Thoracic aorta (tissue), 2 donors: Measurements from ENCODE around the gene STARD9. TPM values are rescaled to one million over a fixed set of nuclear protein-coding genes. Genes with fewer than 3 reads are reported as not detected.
A peak's percentile ranks its signal among the peaks of the same experiment; 100 is the strongest.

ENCODE experiments used
- ATAC-seq: fragments of 150-250 bp; one replicate; pipeline ENCODE4 v1.8.0; 2017; ENCODE audit warnings: low read depth; ENCODE audit not compliant: insufficient number of reproducible peaks, low FRiP score
- DNase-seq: peaks from one replicate; pipeline ENCODE4 v3.0.0-alpha.2; 2020; ENCODE audit warnings: low spot score
- H3K27ac ChIP-seq, 2 donors: fragments of 200-600 bp; sonication (generic); 1 replicate in 1 of 2; 2 replicates in 1 of 2; pipeline ENCODE4 v1.5.1; 2016; ENCODE audit warnings: mild to moderate bottlenecking in 2 of 2, moderate library complexity in 2 of 2
- H3K27me3 ChIP-seq: fragments of 200-600 bp; sonication (generic); replicated peaks from 2 replicates; pipeline ENCODE4 v1.6.0; 2016; ENCODE audit warnings: mild to moderate bottlenecking; ENCODE audit not compliant: insufficient read depth
- H3K36me3 ChIP-seq: fragments of 200-600 bp; sonication (generic); one replicate; pipeline ENCODE4 v1.5.1; 2016
- H3K4me1 ChIP-seq, 2 donors: fragments of 200-600 bp; sonication (generic); 1 replicate in 1 of 2; 2 replicates in 1 of 2; pipeline versions ENCODE4 v1.5.1 to v1.6.0; 2016; ENCODE audit warnings: low read depth in 2 of 2, mild to moderate bottlenecking in 1 of 2; ENCODE audit not compliant: control insufficient read depth in 1 of 2
- H3K4me3 ChIP-seq: fragments of 200-600 bp; sonication (generic); 2 replicates; pipeline ENCODE4 v1.5.1; 2016; ENCODE audit warnings: mild to moderate bottlenecking
- H3K9me3 ChIP-seq: fragments of 200-600 bp; sonication (generic); 2 replicates; pipeline ENCODE4 v1.5.1; 2016
- total RNA-seq, 2 donors: library from RNA; depleted of rRNA; stranded (reverse); fragments of >200 nt; gene quantifications; one replicate each; pipeline versions ENCODE4 v1.1.0 to v1.2.3, GENCODE V29; 2016
- TF ChIP-seq, protein P1 (sequence below): fragments of 200-600 bp; sonication (generic); IDR thresholded peaks from one replicate; pipeline ENCODE4 v1.5.1; 2019; ENCODE audit warnings: antibody characterized with exemption

Gene STARD9
- total RNA-seq, 2 donors from 2014 or later = 59.8 to 67.8 TPM

DNA sequence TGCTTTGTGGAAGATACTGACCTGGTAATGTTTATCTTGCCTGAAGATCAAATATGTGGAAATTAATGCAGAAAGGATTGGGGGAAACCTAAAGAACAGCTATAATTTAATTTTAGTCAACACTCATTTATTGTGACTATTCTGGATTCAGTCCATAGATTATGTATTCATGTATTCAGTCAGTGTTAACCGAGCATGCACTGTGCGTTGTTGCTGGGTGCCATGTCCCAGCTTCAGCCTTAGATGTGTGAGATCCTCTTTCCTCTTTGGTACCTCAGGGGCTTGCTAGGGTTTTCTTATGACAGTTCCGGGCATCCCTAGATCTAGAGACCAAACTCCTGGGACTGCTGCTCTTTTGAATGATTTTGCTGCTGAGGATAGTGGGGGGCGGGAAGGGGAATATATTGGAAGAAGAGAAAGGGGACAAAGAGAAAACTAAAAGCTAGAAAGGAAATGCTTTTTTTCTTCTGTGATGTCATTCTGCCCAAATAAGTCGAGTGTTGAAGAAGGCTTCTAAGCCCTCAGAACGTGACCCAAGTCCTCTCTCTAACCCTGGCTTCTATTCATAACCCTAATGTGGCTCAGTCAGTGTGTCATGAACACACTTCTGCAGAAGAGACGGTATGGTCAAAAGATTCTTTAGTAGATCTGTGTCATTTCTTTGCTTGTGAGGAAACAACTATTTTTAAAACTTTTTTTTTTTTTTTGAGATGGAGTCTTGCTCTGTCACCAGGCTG, 33.5 kb downstream of the STARD9 start:
- Histone ChIP-seq H3K27ac (no peak overlapping the region), H3K4me1 (peaks cover 15 to 28% of the 10 kb centered on the region in 2 donors), H3K9me3 (no peaks in the 10 kb centered on the region), H3K36me3 (no peaks in the 10 kb centered on the region), H3K27me3 (no peaks in the 10 kb centered on the region), H3K4me3 (no peak overlapping the region)
- TF ChIP-seq, protein P1, sequence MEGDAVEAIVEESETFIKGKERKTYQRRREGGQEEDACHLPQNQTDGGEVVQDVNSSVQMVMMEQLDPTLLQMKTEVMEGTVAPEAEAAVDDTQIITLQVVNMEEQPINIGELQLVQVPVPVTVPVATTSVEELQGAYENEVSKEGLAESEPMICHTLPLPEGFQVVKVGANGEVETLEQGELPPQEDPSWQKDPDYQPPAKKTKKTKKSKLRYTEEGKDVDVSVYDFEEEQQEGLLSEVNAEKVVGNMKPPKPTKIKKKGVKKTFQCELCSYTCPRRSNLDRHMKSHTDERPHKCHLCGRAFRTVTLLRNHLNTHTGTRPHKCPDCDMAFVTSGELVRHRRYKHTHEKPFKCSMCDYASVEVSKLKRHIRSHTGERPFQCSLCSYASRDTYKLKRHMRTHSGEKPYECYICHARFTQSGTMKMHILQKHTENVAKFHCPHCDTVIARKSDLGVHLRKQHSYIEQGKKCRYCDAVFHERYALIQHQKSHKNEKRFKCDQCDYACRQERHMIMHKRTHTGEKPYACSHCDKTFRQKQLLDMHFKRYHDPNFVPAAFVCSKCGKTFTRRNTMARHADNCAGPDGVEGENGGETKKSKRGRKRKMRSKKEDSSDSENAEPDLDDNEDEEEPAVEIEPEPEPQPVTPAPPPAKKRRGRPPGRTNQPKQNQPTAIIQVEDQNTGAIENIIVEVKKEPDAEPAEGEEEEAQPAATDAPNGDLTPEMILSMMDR = no peak
- ATAC-seq = no peak
- no peak for DNase-seq

DNA sequence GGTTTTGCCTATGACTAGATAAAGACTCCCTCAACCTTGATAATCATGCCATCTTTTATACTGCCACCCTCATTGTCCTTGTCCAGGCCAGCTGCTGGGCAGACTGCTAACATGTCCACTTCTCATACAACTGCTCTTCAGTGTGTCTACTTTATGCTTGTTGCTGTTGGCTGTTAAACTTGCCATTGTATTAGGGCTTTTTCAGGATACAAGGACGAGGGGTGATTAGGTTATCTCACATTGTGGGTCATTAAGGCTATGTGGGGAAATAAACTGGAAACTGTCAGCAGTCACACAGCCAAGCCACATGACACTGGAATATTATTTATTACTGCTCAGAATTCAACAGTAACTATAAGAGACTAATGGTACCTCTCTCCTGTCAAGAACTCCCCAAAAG, 36.1 kb downstream of the STARD9 start:
- Histone ChIP-seq H3K36me3 (no peaks in the 10 kb centered on the region), H3K4me3 (no peak overlapping the region), H3K9me3 (no peaks in the 10 kb centered on the region), H3K27ac (no peak overlapping the region), H3K4me1 (peaks cover 9 to 18% of the 10 kb centered on the region in 2 donors), H3K27me3 (no peaks in the 10 kb centered on the region)
- no peak for DNase-seq
- no peak for ATAC-seq
- TF ChIP-seq, protein P1 = no peak

DNA sequence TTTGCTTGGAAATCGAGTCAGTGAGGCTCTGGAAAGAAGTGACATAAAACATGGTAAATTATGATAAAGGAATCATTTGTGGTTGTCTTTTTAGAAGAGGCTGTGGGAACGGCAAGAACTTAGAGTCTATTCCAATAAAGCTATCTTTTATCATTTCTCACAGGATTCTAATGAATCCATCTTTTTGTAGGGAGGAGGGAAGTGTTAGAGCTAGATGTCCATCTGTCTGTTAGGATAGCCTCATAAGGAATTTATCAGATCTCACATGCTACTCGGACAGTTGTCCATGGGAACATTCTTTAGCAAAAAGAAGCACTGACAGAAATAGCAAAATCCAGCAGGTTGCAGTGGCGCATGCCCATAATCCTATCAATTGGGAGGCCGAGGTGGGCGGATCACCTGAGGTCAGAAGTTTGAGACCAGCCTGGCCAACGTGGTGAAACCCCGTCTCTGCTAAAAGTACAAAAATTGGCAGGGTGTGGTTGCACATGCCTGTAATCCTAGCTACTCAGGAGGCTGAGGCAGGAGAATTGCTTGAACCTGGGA, 37.0 kb downstream of the STARD9 start:
- no peak for ATAC-seq
- Histone ChIP-seq H3K4me3 (no peak overlapping the region), H3K27me3 (no peaks in the 10 kb centered on the region), H3K36me3 (no peaks in the 10 kb centered on the region), H3K9me3 (no peaks in the 10 kb centered on the region), H3K4me1 (peaks cover 9 to 18% of the 10 kb centered on the region in 2 donors), H3K27ac (no peak overlapping the region)
- DNase-seq = no peak
- TF ChIP-seq, protein P1 = no peak

DNA sequence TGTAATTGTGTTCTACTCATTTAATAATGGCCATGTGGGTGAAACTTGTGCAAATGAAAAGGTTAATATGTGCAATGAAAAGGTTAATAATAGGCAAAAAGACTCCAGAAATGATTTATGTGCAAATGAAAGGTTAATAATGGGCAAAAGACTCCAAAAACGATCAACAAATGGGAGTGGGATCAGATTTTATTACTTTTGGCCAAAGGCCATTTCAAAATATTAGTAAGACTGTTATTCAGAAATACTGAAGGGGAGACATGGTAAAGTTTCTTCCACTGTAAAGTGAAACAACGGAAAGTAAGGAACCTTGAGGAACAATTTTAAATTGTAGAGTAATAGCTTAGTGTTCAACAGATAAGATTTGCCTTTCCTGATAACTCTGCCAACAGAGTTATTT, 40.7 kb downstream of the STARD9 start:
- no peak for ATAC-seq
- DNase-seq = no peak
- Histone ChIP-seq H3K4me3 (peak overlapping the region; percentile 9), H3K9me3 (no peaks in the 10 kb centered on the region), H3K27ac (peak overlapping the region in 1 of 2 donors; percentile 14), H3K27me3 (no peaks in the 10 kb centered on the region), H3K4me1 (peaks cover 3 to 10% of the 10 kb centered on the region in 2 donors), H3K36me3 (no peaks in the 10 kb centered on the region)
- TF ChIP-seq, protein P1 = no peak

DNA sequence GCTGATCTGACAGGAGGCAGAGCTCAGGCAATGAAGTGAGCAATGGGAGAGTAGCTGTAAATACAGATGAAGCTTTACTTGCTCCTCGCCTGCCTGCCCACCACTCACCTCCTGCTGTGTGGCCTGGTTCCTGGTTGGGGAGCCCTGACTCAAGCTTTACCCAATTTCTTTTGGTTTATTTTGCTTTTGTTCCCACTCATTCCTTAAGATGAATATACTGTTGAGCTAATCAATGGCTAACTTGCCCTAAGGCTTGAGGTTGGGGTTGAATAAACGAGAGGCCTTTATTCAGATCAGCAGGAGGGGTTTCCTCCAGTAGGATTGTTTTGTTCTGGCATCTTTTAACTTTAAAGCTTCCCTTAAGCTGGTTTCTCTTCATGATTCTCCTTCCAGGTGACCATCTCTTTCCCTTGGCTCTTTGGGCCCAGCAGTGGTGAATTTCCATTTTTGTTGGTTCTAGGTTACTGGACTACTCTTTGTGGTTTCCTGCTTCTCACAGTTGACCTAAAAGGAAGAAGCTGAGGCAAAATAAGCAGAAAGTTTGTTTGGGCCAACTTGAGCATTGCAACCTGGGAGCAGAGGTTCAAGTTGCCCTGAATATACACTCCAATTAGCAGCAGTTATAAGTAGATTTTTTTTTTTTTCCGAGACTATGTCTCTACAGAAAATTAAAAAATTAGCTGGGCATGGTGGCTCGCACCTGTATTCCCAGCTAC, 44.4 kb downstream of the STARD9 start:
- TF ChIP-seq, protein P1 = no peak
- ATAC-seq = no peak
- DNase-seq = no peak
- H3K27ac ChIP-seq = no peak overlapping the region
- no peak overlapping the region for H3K4me3 ChIP-seq
- H3K27me3 ChIP-seq = no peaks in the 10 kb centered on the region
- no peaks in the 10 kb centered on the region for H3K9me3 ChIP-seq
- no peaks in the 10 kb centered on the region for H3K36me3 ChIP-seq
- H3K4me1 ChIP-seq = peaks cover 3 to 10% of the 10 kb centered on the region in 2 donors
